Thymus (tissue), 11 donors: ENCODE results near the gene C11orf58. TPM values are rescaled to one million over a fixed set of nuclear protein-coding genes. Genes with fewer than 3 reads are reported as not detected.

Source experiments
- DNase-seq, 9 donors: peaks; one replicate each; pipeline ENCODE4 v3.0.0-alpha.2; 2013; ENCODE audit warnings: low spot score in 9 of 9, low read depth in 6 of 9, missing footprints in 1 of 9
- H3K27ac ChIP-seq, 2 donors: one replicate each; pipeline ENCODE4 v1.5.1; 2013; ENCODE audit warnings: control low read depth in 1 of 2, low read depth in 1 of 2, low read length in 1 of 2, mild to moderate bottlenecking in 1 of 2, moderate library complexity in 1 of 2
- H3K27me3 ChIP-seq, 2 donors: one replicate each; pipeline ENCODE4 v1.5.1; 2013; ENCODE audit warnings: low read length in 1 of 2; ENCODE audit not compliant: control insufficient read depth in 2 of 2, insufficient read depth in 1 of 2
- H3K36me3 ChIP-seq, 2 donors: one replicate each; pipeline ENCODE4 v1.5.1; 2013; ENCODE audit warnings: low read length in 1 of 2, mild to moderate bottlenecking in 1 of 2, moderate library complexity in 1 of 2; ENCODE audit not compliant: control insufficient read depth in 2 of 2, insufficient read depth in 2 of 2
- H3K4me1 ChIP-seq, 2 donors: one replicate each; pipeline ENCODE4 v1.5.1; 2013; ENCODE audit warnings: low read length in 2 of 2; ENCODE audit not compliant: control insufficient read depth in 2 of 2, insufficient read depth in 2 of 2
- H3K4me3 ChIP-seq, 2 donors: one replicate each; pipeline ENCODE4 v1.5.1; 2013; ENCODE audit warnings: low read length in 2 of 2, control low read depth in 1 of 2, mild to moderate bottlenecking in 1 of 2
- H3K9me3 ChIP-seq, 2 donors: one replicate each; pipeline ENCODE4 v1.5.1; 2013; ENCODE audit warnings: low read length in 1 of 2, mild to moderate bottlenecking in 1 of 2; ENCODE audit not compliant: control insufficient read depth in 2 of 2, insufficient read depth in 1 of 2
- WGBS: extraction: QIAGEN DNeasy Blood & Tissue Kit; methylation state at CpG from one replicate; pipeline ENCODE4 v1.1.7; 2013; 5-methylcytosine and 5-hydroxymethylcytosine counted together
- polyA plus RNA-seq: library from polyadenylated mRNA; stranded (reverse); fragments of 200-250 nt; gene quantifications from one replicate; pipeline ENCODE4 v1.2.3, GENCODE V29; 2013
- total RNA-seq: library from RNA; stranded (reverse); fragments of 120-200 nt; gene quantifications from one replicate; pipeline ENCODE4 v1.2.4, GENCODE V29; 2013
- donor health status: healthy.

Gene C11orf58
- total and polyA plus RNA-seq, 2 donors = 179 to 212 TPM

GRCh38 chr11:16786131-16786530 is 47.7 kb downstream of the C11orf58 start:
- H3K27me3 ChIP-seq = no peaks in the 10 kb centered on the region
- H3K4me1 ChIP-seq = peaks cover 0 to 6% of the 10 kb centered on the region in 2 donors
- no peaks in the 10 kb centered on the region for H3K9me3 ChIP-seq
- peaks cover 0 to 6% of the 10 kb centered on the region in 2 donors for H3K36me3 ChIP-seq
- DNase-seq = no peak
- no peak overlapping the region for H3K27ac ChIP-seq
- 98% methylated on average over 6 of the region's 6 CpGs for WGBS
- no peak overlapping the region for H3K4me3 ChIP-seq

- Histone ChIP-seq H3K4me1 (peaks cover 0 to 9% of the 10 kb centered on the region in 2 donors), H3K36me3 (peaks cover 0 to 6% of the 10 kb centered on the region in 2 donors), H3K27me3 (no peaks in the 10 kb centered on the region), H3K4me3 (no peak overlapping the region), H3K9me3 (no peaks in the 10 kb centered on the region), H3K27ac (no peak overlapping the region)
- DNase-seq = no peak
- 94% methylated on average over 7 of the region's 7 CpGs for WGBS
These were observed 48.7 kb downstream of the C11orf58 start for GRCh38 chr11:16787035-16787742.

- WGBS = 75% methylated on average over 17 of the region's 17 CpGs
- peak in 5 of 9 donors; percentile 27 to 70 (median 42) for DNase-seq
- H3K27me3 ChIP-seq = no peaks in the 10 kb centered on the region
- peaks cover 5 to 16% of the 10 kb centered on the region in 2 donors for H3K4me1 ChIP-seq
- H3K27ac ChIP-seq = no peak overlapping the region
- peaks cover 0 to 4% of the 10 kb centered on the region in 2 donors for H3K36me3 ChIP-seq
- H3K9me3 ChIP-seq = no peaks in the 10 kb centered on the region
- no peak overlapping the region for H3K4me3 ChIP-seq
These were observed 50.0 kb downstream of the C11orf58 start for GRCh38 chr11:16788141-16789062.

GRCh38 chr11:16789063-16789420 is 50.6 kb downstream of the C11orf58 start:
- no peak overlapping the region for H3K27ac ChIP-seq
- peaks cover 0 to 4% of the 10 kb centered on the region in 2 donors for H3K36me3 ChIP-seq
- H3K4me1 ChIP-seq = peaks cover 5 to 16% of the 10 kb centered on the region in 2 donors
- H3K9me3 ChIP-seq = no peaks in the 10 kb centered on the region
- WGBS = 97% methylated on average over 13 of the region's 13 CpGs
- H3K4me3 ChIP-seq = no peak overlapping the region
- no peaks in the 10 kb centered on the region for H3K27me3 ChIP-seq
- no peak for DNase-seq

- peaks cover 7 to 23% of the 10 kb centered on the region in 2 donors for H3K4me1 ChIP-seq
- no peaks in the 10 kb centered on the region for H3K9me3 ChIP-seq
- WGBS = 98% methylated on average over 10 of the region's 10 CpGs
- no peak overlapping the region for H3K4me3 ChIP-seq
- H3K27ac ChIP-seq = no peak overlapping the region
- no peak for DNase-seq
- peaks cover 0 to 4% of the 10 kb centered on the region in 2 donors for H3K36me3 ChIP-seq
- no peaks in the 10 kb centered on the region for H3K27me3 ChIP-seq
These were observed 51.4 kb downstream of the C11orf58 start for GRCh38 chr11:16789560-16790485.

GRCh38 chr11:16790486-16791190 is 52.2 kb downstream of the C11orf58 start:
- WGBS = 72% methylated on average over 16 of the region's 16 CpGs
- no peaks in the 10 kb centered on the region for H3K27me3 ChIP-seq
- peaks cover 9 to 29% of the 10 kb centered on the region in 2 donors for H3K4me1 ChIP-seq
- no peak overlapping the region for H3K4me3 ChIP-seq
- DNase-seq = no peak
- H3K27ac ChIP-seq = no peak overlapping the region
- H3K9me3 ChIP-seq = no peaks in the 10 kb centered on the region
- peaks cover 0 to 4% of the 10 kb centered on the region in 2 donors for H3K36me3 ChIP-seq

- Histone ChIP-seq H3K9me3 (no peaks in the 10 kb centered on the region), H3K4me1 (peaks cover 9 to 29% of the 10 kb centered on the region in 2 donors), H3K4me3 (no peak overlapping the region), H3K27ac (no peak overlapping the region), H3K27me3 (no peaks in the 10 kb centered on the region), H3K36me3 (peaks cover 0 to 4% of the 10 kb centered on the region in 2 donors)
- WGBS = 68% methylated on average over 13 of the region's 13 CpGs
- no peak for DNase-seq
These were observed 52.9 kb downstream of the C11orf58 start for GRCh38 chr11:16791191-16791961.

- Histone ChIP-seq H3K36me3 (peaks cover 0 to 4% of the 10 kb centered on the region in 2 donors), H3K27me3 (no peaks in the 10 kb centered on the region), H3K4me1 (peaks cover 9 to 29% of the 10 kb centered on the region in 2 donors), H3K9me3 (no peaks in the 10 kb centered on the region), H3K4me3 (no peak overlapping the region), H3K27ac (peak overlapping the region in 1 of 2 donors; percentile 5)
- peak in 1 of 9 donors; percentile 39 for DNase-seq
These were observed 54.0 kb downstream of the C11orf58 start for GRCh38 chr11:16792426-16792825.
